Activated gamma-delta T cell (primary cell): Measurements from ENCODE around the gene AOAH.

ENCODE experiments used
- DNase-seq: peaks from one replicate; lab custom pipeline; 2025; lab: John Stamatoyannopoulos, UW

Gene AOAH

DNA sequence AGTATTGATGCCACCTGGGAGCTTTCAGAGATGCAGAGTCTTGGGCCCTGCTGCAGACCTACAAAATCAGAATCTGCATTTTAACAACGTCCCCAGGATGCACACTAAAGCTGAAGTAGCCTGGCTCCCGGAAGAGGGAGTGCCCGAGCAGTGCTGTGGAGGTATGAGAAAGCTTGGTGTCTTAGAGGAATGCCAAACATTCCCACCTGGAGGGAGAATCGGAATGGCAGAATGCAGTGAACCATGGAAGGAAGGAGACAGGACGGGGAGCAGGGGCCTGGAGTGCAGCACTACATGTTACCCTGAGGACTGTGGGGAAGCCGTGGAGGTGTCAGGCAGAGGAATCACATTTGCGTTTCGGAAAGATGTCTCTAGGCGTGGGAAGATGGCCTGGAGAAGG lies 90.9 kb downstream of the AOAH start:
- DNase-seq: no peak

DNA sequence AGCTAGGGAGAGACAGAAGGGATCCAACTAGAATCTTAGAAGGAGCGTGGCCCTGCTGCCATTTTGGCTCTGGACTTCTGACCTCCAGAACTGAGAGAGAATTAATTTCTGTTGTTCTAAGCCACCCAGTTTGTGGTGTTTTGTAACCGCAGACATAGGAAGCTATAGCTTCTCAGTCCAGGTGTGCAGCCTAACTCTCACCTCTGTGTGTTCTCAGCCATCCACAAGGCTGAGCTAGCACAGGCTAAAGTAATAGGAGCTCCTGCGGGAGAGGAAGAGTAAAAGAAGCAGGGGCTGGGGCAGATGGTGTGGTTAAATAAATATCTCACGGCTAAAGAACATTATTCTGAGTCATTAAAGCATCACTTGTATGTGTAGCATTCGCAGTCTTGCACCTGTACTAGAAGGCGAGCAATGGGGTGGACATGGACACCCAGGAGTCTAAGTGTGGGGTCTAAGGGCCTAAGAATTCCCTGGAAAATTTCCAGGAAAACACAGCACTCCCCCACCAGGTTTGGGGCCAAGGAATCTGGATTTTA lies 94.1 kb downstream of the AOAH start:
- DNase-seq: no peak

DNA sequence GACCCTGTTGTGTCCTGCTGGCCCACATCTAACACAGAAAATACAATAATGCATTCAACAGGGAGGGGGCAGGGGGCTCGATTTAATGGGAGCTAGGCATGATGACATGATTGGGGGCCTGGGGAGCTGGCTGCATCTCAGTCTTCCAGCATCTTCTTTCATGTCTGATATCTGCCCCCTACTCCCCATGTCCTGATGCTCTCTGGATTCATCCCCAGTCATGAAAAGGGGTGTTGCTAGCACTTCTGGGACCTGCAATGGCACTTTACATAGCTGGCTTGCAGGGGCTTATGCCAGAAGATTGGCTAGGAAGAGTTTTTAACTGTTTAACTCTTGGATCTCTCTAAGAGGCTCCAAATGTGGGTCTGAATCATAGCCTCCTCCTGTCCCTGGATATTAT lies 94.9 kb downstream of the AOAH start:
- no peak for DNase-seq

DNA sequence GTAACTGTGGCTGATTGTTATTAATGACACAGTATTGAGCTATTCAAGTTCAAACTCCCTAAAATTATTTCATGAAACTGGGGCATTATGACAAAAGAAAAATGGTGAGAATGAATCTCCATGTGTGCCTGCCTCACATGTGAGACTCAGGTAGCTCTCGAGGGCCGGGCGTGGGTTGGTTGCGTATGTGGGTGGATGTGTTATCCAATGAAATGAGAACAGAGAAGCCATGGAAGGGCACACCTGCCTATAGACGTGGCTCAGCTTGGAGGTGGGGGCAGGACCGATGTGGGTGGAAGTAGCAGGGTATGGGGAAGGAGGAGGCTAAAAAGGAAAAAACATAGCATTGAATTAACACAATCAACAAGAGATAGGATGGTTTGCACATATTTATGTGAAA lies 96.5 kb downstream of the AOAH start:
- DNase-seq: no peak

DNA sequence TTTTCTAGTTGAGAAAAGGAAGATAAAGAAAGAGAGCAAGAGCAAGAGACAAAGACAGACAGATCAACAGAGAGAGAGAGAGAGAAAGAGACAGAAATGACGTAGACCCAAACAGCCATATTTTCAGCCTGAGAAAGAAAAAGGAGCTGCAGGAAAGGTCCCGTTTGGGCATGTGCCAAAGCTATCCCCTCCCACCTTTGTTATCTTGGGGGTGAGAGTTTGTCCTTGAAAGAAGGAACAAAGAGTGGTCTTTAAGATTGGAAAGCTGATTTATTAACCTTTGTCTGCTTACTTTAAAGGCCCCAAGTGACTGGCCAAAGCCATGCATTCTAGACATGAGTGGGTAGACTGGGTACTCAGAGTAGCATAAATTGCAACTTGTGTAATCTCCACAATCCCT lies 98.2 kb downstream of the AOAH start:
- DNase-seq: no peak

DNA sequence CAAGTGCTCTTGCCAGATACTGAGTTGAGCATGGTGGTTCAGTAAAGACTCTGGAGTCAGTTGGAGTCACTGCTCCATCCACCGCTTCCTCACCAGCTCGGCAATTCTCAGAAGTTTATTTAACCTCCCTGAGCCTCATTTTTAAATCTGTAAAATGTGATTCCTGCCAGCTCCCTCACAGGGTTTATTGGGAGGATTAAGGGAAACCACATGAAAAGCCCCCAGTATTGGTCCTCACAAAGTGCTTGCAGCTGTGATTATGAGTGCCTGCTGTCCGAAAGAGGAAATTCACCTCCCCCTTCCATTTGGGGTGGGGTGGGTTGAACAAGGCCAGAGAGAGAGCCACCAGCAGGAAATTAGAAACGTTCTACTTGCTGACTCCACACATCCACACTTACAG lies 99.0 kb downstream of the AOAH start:
- DNase-seq: no peak

DNA sequence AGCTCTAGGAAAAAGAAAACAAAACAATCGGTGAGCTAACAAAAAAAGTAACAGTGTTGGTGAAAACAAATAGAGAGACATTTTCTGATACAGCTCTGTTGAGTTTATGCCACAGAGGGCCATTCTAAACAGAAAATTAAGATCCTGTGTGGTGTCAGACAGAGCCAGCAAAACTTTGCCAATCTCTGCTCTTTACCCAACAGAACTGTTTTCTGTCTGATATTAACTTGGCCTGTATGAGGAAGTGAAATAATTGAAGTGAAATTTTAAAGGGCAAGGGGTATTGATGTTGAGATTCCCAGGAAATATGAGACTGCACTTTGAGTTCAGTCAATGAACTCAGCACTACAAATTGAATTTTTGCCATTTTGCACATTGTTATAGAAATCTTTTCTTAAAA lies 101.0 kb downstream of the AOAH start:
- no peak for DNase-seq

DNA sequence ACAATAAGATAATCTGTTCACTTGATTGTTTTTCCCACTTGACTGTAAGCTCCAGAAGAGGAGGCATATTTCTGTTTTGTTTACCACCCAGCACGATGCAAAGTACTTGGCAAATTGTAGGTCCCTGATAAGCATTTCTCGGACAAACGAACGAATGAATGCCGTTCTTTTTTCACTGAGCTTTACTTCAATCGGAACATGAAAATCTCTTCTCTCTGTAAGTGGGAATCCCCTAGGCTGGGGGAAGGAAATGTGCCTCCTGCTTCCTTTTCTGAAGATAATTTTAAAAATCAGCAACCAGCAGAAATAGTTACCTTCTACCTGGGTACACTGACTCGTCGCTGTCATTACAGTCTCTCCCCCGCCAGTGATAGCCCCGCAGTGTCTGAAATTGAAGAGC lies 102.9 kb downstream of the AOAH start:
- no peak for DNase-seq

DNA sequence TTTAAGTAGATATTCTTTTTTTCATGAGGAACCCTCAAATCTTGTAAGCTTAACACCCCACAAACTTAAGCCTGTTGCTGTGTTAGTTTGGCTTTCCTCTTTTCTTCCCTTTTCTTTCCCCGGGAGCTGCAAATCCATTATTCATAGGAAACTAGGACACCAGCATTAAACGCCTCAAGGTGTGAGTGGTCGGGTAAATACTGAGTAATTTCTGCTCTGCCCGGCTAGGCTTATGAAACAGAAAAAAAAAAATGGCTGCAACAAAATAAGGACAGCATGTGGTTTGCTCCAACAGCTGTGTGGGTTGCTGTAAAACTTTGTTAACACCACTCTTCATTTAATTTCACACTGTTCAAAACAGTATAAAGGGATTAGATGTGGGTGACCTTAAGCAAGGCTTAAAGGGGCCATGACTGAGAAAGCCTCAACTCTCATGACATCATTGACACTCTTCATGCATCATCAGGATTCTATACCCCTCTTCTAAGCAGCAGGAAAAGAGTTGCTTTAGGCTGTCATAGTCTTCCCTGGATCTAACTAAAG lies 104.1 kb downstream of the AOAH start:
- DNase-seq: no peak

DNA sequence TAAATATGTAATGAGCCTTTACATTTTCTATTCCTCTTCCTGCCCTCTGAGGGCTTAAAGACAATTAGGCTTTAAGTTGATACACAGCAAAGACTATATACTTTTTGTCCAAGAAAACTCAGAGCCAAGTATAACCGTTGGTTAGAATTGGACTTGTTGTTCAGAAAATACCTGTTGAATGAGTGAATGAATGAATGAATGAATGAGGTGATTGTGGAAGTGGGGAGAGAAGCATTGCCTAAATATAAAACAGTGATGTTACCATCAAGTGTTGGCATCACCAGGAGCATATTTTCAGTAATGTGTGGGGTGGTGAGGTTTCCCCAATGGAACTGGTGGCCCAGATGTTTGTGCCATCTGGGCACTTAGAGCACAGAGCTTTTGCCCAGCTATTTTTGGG lies 106.9 kb downstream of the AOAH start:
- DNase-seq: no peak

DNA sequence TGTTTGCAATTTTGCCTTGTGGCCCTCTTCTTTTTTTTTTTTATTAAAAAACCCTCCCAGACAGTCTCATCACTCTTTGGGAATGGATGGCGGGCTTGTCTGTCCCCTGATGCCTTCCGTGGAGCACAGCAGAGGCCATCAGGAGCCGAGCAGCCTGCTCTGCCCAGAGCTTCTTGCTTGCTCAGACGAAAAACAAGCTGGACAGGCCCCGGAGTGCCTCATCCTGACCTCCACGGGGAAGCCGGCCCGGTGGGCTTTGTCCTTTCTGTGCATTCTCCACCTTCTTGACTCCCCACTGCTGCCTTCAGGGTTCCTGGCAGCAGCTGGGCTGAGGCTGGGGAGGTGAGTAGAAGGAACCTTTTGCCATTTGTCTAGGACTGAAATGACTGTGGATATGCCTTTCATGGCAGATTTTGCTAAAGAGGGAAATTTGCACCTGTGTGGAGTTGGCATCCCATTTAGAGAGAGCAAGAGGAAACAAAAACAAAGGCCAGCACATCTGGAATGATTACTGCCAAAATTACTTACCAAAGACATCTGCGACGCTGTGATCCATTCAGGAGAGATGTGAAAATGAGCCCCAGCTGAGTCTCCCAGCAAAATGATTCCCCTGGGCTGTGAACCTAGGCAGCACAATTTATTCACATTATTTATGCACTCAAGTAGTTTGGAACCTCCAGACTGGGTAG lies 108.3 kb downstream of the AOAH start:
- no peak for DNase-seq

DNA sequence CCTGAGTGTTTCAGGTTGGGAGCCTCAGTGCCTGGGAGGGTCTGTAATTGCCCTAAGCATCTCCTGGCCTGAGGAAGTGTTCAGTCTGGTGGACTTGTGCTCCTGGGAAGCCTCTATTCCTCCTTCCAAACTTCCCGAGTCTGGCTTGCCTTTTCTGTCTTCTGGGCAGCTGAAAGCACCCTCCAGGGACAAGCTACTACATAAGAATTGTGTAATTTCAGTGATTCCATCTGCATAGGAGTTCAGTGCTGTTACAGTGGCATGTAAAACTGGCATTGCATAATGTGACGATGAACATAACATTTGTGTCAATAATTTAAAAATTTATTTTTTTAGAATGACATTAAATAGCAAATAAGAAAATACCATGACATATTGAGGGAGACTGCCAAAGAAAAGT lies 109.3 kb downstream of the AOAH start:
- DNase-seq: no peak

DNA sequence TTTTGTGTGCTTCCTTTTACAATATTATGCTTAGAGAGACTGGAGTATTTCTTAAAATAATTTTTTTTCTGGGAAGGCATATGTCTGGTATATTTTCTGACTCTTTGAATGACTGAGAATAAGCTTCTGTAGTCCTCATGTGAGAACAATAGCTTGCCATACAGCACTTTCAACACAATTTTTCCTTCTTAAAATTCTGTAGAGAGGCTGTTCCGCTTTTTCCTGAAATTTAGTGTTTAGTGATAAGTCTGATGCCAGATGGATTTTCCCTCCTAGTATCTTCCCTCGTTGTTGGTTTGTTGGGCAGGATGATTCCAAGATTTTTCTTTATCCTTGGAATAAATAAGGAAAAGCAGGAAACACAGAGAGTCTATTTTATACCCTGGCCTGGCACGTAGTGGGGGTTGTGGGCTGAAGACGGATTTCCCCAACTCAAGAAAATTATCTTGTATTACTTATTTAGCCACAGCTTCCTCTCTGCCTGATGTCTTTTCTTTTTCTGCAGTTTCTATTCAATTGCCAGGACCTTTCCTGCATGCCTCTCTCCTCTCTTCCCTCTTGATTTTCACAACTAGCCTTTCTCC lies 111.2 kb downstream of the AOAH start:
- no peak for DNase-seq

DNA sequence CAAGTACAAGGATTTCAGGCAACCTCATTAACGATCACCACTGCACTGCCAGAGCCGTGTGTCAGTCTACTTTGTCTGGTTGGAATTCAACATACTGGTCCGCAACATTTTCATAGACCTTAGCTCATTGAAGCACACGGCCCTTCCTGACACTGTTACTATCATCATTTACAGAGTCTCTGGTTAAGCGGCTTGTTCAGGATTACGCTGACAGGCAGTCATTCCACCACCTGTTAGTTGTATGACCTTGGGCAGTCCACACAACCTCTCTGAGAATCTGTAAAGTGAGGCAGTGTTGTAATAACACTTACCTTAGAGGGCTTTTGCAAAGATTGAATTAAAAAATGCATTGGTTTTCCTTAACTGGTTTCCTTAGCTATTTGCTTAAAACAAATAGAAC lies 112.6 kb downstream of the AOAH start:
- DNase-seq: no peak

DNA sequence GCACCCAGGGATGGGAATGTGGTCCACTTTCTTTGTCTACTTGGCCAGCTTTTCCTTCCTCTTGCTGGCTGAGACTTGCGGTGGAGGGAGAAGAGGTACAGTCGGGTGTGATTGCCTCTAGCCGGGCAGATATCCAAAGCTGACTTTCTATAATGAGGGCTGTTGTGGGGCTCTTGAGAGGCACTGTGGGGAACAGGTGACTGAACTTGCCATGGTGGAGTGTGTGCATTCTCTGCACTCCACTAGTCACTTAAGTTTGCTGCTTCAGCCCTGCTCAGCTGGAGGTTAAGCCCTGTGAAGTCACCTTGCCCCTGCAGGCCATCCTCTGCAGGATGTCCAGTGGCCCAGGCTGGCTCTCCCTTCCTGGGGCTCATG lies 116.6 kb downstream of the AOAH start:
- DNase-seq: no peak

DNA sequence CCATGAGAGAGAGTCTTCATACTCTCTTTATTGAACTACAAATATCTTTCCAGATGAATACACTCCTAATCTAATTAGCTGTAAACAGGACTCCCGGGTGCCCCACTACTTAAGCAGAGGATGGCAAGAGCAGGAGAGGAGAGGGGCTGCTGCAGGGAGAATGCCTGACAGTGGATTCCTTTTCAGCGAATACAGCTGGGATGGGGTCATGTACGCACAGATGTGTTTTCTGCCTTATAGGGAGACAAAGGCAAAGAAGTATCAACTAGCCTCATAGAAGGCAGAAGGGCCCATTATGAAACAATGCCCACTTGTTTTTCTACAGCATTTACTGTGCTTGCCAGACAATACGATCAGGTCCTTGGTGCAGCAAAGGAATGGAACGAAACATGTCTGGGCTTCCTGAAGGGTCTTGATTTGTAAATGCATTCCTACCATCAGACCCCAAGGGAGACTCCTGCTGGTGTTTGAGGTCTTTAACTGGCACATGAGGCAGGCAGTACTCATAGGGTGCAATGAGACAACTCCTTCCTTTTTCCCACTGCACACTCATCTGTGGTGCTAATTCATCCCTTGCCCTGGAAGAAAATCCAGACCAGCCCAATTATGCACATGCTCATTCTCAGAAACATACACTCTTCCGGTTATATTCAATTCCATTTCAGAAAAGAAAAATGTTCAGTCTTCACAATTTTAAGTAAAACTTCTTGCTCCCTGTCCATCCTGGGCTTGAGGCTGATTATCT lies 117.1 kb downstream of the AOAH start:
- DNase-seq: no peak

DNA sequence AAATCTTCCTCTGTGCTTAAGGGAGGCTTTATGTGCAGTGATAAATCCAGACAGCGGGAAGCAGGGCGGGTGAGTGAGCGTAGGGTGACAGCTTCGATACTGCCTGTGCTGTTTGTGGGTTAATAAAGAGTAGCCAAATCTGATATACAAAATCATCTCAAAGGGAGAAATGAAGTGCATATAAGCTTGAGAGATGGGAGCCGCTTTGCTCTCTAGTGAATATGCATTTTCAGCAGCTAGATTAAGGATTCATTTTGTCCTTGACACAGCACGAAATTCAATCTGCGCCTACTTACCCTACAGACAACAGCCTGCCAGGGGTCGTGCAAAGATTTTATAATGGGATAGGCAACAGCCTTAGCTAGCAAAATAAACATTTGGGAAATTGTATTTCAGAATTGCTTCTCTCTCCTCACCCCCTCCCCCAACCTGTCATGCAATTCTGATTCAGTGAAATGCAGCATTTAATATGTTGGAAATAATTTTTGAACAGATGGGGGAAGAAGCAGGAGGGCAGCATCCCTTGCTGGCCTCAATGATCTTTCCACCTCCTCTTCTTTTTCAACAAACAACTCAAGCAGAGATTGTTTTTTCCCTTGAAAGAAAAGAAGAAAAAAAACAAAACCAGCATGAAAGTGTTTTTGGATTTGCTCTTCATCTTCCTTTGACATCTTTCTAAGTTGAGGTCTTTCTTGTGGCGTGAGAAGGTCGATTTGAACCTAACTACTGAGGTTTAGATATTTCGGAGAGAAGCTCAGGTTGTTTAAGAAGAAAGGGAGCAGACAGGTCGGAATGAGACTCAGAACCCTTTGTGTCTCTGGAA lies 117.9 kb downstream of the AOAH start:
- DNase-seq: no peak

DNA sequence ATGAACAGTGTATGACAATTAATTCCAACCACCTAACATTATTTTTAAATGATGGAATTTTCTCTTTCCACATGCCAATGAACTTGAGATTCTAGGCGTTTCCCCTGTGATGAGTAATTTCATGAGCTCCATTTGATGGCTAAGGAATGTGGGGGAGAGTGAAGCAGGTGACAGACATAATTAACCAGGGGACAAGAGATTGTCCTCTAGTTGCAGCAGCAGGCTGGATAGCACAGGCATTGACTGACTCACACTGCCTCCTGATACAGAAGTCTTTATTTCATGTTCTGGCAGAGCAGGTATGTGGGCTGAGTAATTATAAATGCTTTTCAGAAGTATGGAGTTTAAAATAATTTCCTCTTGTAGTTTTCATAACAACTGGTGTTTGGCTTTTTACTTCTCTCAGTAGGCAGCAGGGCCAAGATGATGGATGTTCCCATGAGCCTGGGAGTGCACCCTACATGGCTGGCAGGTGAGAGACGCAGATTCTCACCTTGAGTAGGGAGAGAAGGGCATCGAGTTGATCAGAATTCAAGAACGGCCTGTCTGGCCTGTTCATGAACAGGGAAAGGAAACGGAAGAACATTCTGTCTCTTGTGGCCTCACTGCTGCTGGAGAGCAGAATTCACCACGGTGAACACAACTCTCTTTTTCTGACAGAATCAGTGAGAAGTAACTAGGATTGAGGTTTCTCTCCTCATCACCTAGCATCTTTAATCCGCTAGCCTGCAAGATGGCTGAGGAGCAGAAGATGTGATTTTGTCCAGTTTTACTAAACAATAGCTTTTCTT lies 118.8 kb downstream of the AOAH start:
- no peak for DNase-seq

DNA sequence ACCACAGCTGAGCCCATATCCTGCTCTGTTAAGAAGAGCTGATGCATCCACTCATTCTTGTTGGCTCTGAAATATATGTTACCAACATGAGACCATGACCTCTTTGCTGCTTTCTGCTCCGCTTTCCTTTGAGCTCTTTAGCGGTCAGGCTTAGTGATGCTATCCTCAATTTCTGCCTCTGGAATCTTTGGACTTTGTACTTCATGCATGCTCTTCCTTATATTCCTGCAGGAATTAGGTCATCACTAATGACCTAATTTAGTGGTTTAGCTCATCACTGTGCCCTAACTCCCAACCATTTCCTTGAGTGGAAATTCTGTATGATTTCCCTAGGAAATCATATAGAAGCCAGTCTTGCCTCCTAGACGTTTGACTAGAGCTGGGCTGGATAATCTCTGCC lies 119.5 kb downstream of the AOAH start:
- DNase-seq: no peak

DNA sequence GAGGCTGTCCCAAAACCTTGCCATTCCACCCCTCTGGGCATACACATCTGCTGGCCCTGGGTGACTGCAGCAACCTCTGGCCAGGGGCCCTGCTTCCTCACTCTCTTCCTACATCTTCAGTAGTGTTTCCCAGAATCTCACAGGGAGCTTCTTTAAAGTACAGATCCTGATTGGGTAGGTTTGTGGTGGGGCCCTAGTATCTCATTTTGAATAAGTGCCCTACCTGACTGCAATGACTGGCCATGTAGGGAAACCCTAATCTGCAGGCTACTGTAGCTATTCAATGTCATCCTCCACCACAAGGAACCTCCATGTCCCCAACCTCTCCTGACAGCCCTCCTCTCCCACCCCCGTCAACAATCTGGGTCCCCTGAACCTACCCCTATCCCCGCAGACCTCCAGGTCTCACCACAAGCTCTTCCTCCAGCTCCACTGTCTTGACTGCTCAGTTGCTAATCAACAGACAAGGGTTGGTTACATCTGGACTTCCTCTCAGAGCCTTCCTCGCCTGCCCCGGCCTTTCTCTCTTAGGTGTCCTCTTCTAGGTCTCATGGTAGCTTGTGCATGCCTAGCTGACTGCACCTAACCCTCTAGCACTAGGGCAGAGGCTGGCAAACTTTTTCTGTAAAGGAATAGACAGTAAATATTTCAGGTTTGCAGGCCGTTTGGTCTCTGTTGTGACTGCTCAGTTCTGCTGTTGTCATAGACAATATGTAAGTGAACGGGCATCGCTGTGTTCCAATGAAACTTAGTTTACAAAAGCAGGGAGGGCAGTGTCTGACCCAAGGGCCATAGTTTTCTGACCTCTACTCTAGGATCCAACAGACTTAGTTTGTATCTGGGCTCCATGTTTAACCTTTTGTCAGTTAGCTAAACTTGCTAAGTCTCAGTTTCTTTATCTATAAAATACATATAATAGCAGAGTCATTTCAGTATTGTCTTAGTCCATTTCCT lies 121.1 kb downstream of the AOAH start:
- no peak for DNase-seq
